ENCODE measurements around the gene PYGB.
A peak's percentile ranks its signal among the peaks of the same experiment; 100 is the strongest.

The PYGB gene

GRCh38 chr20:25223179-25223661, 24.7 kb upstream of the PYGB start:
- peak; percentile 95 for TF ChIP-seq ZNF8 (CRISPR knock-in tag; IDR thresholded peaks at IDR 0.05)
- TF ChIP-seq CSDC2 (CRISPR knock-in tag; IDR thresholded peaks at IDR 0.05) = no peak
- no peak for TF ChIP-seq ARNTL (CRISPR knock-in tag; IDR thresholded peaks at IDR 0.05; ENCODE audit: borderline replicate concordance, low read depth)
- TF ChIP-seq POU6F1 (CRISPR knock-in tag; IDR thresholded peaks at IDR 0.05; ENCODE audit: borderline replicate concordance, low read depth) = no peak
- no peak for TF ChIP-seq BACH2 (CRISPR knock-in tag; IDR thresholded peaks at IDR 0.05; ENCODE audit: borderline replicate concordance)
- TF ChIP-seq ZFP30 (CRISPR knock-in tag; IDR thresholded peaks at IDR 0.05) = no peak
- TF ChIP-seq PPARA (CRISPR knock-in tag; IDR thresholded peaks at IDR 0.05; ENCODE audit: borderline replicate concordance) = no peak
- TF ChIP-seq GLIS3 (CRISPR knock-in tag; IDR thresholded peaks at IDR 0.05) = no peak
- ATAC-seq = peak; percentile 87

- no peak for TF ChIP-seq ZNF565 (CRISPR knock-in tag; conservative IDR thresholded peaks at IDR 0.05; ENCODE audit: low read depth)
- TF ChIP-seq PPARA (CRISPR knock-in tag; IDR thresholded peaks at IDR 0.05; ENCODE audit: borderline replicate concordance) = no peak
- no peak for TF ChIP-seq CSRNP3 (CRISPR knock-in tag; IDR thresholded peaks at IDR 0.05)
- no peak for TF ChIP-seq GLIS3 (CRISPR knock-in tag; IDR thresholded peaks at IDR 0.05)
- TF ChIP-seq OSR1 (CRISPR knock-in tag; IDR thresholded peaks at IDR 0.05) = no peak
- no peak for TF ChIP-seq ESRRG (CRISPR knock-in tag; IDR thresholded peaks at IDR 0.05)
- no peak for TF ChIP-seq ISL1 (CRISPR knock-in tag; IDR thresholded peaks at IDR 0.05)
- TF ChIP-seq ARNTL (CRISPR knock-in tag; IDR thresholded peaks at IDR 0.05; ENCODE audit: borderline replicate concordance, low read depth) = no peak
- TF ChIP-seq ZFP30 (CRISPR knock-in tag; IDR thresholded peaks at IDR 0.05) = no peak
- no peak for TF ChIP-seq ZC3H10 (CRISPR knock-in tag; IDR thresholded peaks at IDR 0.05)
- TF ChIP-seq ZFP3 (CRISPR knock-in tag; IDR thresholded peaks at IDR 0.05) = no peak
- TF ChIP-seq PATZ1 (CRISPR knock-in tag; IDR thresholded peaks at IDR 0.05; ENCODE audit: borderline replicate concordance) = no peak
- ATAC-seq = no peak
These were observed 23.8 kb upstream of the PYGB start for GRCh38 chr20:25223765-25224720.

- TF ChIP-seq GLIS3 (CRISPR knock-in tag; IDR thresholded peaks at IDR 0.05) (no peak), ESRRG (CRISPR knock-in tag; IDR thresholded peaks at IDR 0.05) (no peak), ZFP30 (CRISPR knock-in tag; IDR thresholded peaks at IDR 0.05) (no peak), PATZ1 (CRISPR knock-in tag; IDR thresholded peaks at IDR 0.05; ENCODE audit: borderline replicate concordance) (no peak), ZNF8 (CRISPR knock-in tag; IDR thresholded peaks at IDR 0.05) (no peak), CSRNP3 (CRISPR knock-in tag; IDR thresholded peaks at IDR 0.05) (no peak), ZNF70 (CRISPR knock-in tag; IDR thresholded peaks at IDR 0.05) (no peak), TCF4 (CRISPR knock-in tag; IDR thresholded peaks at IDR 0.05; ENCODE audit: borderline replicate concordance) (no peak), TOX (CRISPR knock-in tag; IDR thresholded peaks at IDR 0.05; ENCODE audit: borderline replicate concordance) (no peak), SNAI2 (CRISPR knock-in tag; IDR thresholded peaks at IDR 0.05) (no peak), CSDC2 (CRISPR knock-in tag; IDR thresholded peaks at IDR 0.05) (no peak), ZC3H10 (CRISPR knock-in tag; IDR thresholded peaks at IDR 0.05) (no peak), RARB (CRISPR knock-in tag; IDR thresholded peaks at IDR 0.05) (no peak), OSR1 (CRISPR knock-in tag; IDR thresholded peaks at IDR 0.05) (no peak), ARNTL (CRISPR knock-in tag; IDR thresholded peaks at IDR 0.05; ENCODE audit: borderline replicate concordance, low read depth) (no peak), PPARA (CRISPR knock-in tag; IDR thresholded peaks at IDR 0.05; ENCODE audit: borderline replicate concordance) (no peak), TSHZ2 (CRISPR knock-in tag; IDR thresholded peaks at IDR 0.05) (no peak)
- no peak for ATAC-seq
These were observed 22.9 kb upstream of the PYGB start for GRCh38 chr20:25224941-25225340.
